Pons (tissue), 1 donor: ENCODE results near the gene SH2D3C.

Experiments
- DNase-seq: peaks from one replicate; pipeline ENCODE4 v3.0.0-alpha.2; 2016; ENCODE audit warnings: low spot score

SH2D3C gene

DNA sequence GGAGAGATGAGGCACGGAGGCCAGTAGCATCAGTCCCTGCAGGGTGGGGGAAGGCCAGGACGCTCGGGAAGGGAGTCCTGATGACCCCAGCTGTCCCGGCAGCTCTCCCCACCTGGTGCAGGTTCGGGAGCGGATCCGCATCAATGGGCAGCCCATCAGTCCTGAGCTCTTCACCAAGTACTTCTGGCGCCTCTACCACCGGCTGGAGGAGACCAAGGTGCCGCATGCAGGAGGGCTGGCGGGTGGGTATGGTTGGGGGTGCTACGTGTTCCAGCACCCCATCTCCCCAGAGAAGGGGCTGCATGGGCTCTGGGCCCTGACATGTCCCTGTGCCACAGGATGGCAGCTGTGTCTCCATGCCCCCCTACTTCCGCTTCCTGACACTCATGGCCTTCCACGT is 28.4 kb upstream of the SH2D3C start:
- no peak for DNase-seq

DNA sequence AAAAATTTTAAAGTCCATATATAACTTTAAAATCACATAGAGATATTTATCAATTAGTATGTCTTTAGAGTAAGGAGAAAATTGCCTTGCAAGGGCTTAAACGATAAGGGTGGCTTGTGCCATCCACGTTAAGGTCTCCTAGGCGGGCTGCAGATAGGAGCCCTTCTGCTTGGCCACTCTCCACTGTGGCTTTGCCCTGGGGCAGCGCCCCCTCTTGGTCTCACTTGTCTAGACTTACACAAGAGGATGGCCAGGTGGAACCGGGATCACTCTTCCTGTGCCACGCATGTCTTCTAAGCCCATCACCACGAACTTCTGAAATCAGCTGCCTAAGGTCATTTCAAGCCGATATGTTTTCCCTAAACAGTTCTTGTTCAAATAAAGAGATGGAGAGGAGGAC is 27.2 kb upstream of the SH2D3C start:
- DNase-seq: no peak

DNA sequence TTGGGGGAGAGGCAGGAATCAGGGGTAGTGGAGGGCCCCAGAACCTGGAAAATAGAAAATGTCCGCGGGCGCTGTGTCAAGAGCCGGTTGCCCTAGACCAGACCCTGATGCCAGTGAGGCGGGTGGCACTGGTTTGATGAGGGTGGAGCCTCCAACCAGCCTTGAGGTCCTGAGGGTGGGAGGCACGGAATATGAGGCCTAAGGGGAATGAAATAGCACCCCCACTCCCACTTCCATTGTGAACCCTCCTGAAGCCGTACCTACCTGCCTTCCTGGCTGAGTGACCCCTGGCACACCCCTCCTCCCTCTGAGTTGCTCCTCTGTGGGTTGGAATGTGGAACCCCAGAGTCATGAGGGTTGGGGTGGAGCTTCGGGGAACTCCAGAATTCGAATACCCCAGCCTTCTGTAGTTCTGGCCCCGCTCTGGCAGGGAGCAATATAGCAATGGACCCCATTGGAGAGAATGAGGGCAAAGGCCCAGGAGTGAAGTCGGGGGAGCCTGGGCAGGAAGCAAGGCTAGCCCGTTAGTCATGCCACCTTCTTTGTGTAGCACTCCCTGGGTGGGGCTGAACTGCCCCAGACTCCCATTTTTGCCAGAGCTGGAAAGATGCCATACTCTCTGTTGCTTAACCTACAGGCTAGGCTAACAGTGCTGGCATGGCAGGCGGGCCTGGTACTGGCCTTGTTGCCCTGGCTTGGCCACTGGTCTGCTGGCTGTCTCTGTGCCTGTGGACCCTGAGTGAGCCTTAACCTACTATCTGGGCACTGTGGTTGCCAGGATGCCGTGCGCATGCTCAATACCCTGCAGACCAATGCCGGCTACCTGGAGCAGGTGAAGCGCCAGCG is 25.3 kb upstream of the SH2D3C start:
- DNase-seq: no peak

DNA sequence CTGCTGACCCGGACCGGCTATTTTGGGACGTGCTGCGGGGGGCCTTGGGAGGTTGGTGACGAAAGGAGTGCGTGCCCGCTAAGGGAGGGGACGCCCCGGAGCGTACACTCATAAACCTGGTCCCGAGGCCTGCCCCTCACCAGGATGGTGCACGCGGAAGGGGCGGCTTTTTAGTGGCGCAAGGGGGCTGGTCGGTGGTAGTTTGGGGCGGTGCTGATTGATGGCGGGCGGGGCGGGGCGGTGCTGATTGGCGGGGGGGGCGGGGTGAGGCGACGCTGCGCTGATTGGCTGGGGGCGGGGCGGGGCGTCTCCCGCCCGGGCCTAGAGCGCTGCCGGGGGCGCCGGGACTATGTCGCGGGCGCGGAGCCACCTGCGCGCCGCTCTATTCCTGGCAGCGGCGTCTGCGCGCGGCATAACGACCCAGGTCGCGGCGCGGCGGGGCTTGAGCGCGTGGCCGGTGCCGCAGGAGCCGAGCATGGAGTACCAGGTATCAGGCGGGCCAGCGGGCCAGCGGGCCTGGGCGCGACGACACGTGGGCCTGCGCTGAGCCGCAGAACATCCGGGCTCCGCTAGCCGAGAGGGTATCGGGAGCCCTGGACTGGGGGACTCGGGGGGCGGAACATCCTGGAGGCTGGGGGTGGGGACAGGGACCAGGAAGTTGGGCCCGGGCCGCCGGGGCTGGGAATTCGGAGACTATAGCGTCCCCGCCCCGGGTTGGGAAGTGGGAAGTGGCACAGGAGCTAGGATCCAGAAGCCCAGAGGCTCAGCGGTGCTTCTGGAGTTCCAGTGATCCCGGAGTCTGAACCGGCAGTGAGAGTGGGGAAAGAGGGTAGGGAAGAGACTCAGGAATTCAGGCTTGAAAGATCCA is 24.3 kb upstream of the SH2D3C start, which contains the start of gene FPGS:
Gene FPGS, plus strand, starts transcription at position 307 of the 868 bp plus-strand sequence. Its CDS starts 43 bp downstream, at position 350.
- peak; percentile 74 for DNase-seq

DNA sequence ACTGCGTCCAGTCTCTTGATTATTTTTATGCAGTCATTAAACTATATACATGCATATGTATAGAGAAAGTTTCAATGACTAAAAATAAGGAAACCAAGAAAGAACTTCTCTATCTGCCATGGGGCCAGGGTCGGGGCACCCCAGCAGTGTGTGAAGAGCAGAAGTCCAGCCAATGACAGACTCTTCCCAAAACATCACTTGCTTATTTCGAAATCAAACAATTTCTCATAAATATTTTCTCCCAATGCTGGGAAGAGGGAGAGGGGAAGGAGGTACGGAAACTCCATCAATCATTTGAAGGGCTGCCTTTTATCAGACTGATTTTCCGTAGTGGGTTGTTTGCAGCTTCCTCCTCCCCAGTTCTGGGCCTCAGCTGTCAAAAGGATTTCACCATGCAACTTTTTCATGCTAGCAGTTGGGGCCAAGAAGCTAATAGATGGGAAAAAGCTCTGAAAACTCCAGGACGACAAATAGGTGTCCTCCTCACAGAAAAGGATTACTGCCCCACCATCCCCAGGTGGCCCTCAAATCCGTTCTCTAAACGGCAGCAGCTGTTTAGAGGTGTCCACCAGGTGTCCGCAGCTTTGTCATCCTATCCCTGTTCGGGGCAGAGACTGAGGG is 23.6 kb upstream of the SH2D3C start:
- peak; percentile 46 for DNase-seq

DNA sequence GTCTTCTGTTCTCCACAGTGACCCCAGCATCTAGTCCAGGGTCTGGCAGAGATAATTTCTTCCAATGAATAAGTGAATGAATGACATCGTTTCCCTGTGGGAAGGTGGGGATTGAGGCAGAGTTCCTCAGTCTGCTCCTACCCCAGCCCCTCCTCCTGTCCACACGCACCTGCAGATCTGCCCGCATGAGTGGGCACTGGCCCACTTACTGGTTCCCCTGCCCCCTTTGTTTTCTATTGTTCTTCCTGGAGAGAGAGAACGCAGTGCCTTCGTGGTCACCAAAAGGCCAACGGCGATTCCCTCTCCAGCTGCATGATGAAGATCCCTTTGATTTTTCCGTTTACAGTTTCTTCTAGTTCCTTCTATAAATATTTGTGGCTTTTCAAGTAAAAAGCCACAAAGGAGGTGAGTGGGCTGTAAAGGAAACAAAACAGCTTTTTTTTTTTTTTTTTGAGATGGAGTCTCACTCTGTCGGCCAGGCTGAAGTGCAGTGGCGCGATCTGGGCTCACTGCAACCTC is 18.4 kb upstream of the SH2D3C start:
- no peak for DNase-seq

DNA sequence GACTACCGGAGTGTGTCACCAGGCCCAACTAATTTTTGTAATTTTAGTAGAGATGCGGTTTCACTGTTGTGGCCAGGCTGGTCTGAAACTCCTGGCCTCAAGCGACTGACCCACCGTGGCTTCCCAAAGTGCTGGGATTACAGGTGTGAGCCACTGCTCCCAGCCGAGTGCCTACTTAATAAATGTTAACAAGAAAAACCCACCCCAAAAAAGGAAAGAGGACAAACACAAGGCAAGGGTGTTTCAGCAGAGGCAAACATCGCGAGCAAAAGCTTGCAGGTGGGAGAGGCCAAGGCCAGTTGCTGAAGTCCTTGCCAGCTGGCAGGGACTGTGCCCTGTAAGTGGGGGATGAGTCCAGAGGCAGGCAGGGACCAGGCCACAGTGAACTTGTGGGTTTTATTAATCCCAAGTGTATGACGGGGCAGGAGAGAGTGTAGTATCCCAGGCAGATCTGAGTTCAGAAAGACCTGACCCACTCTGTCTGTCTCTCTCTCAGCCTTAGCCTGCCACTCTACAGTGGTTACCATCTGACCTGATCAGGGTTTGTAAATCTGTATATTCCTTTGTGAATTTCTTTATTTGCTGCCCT is 17.9 kb upstream of the SH2D3C start:
- DNase-seq: no peak

DNA sequence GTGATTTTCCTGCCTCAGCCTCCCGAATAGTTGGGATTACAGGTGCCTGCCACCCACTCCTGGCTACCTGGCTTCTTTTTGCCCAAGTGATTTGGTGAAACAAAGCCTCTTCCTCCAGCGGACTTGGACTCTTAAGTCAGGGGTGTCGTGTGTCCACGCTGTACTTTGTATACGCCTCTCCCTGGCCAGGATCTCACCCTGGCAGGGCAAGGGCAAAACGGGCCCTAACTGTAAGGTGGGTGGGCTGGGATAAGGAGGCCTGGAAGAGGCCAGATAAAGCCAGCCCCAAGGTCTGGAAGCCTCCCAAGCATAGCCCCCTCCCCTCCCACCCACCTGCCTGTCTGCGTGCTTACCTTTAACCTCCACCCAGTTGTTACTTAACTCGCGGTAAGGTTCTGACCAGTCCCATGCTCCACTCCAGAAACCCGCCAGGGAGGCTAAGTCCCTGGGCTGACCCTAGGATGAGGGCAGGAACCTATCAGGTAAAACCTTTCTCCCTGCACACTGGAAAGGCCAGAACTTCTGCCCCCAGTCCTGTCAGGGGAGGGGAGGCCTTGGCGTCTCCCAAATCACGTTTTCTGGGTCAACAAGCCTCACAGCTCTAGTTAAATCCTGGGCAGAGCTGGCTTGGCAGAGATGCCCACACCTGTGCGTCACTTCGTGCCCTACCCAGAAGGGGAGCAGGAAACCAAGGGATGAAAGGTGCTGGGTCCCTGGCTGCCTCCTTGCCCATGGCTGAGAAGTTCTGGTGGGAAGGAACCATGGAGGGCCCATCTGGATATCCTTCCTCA is 15.7 kb upstream of the SH2D3C start:
- no peak for DNase-seq

DNA sequence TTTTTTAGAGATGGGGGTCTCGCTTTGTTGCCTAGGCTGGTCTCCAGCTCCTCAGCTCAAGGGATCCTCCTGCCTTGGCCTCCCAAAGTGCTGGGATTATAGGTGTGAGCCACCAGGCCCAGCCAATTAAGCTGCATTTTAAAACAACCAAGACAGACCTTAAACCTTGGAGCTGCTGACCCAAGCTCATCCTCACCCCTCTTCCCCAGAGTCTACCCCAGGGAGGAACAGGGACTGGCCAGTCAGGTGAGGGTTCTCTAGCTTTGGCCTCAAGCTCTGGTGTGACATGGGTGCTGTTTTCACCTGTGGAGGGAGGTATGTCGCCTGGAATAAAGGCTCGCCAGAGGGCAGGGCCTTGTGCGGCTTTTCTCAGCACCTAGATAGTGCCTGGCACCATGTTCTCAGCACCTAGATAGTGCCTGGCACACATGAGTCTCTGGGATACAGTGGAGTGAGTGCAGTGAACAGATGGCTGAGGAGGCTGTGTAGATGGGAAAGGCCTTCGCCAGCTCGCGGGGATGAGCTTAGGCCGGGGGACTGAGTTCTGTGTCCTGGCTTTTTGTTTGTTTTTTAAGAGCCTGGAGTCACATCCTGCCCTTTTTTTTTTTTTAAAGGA is 14.7 kb upstream of the SH2D3C start:
- DNase-seq: no peak

DNA sequence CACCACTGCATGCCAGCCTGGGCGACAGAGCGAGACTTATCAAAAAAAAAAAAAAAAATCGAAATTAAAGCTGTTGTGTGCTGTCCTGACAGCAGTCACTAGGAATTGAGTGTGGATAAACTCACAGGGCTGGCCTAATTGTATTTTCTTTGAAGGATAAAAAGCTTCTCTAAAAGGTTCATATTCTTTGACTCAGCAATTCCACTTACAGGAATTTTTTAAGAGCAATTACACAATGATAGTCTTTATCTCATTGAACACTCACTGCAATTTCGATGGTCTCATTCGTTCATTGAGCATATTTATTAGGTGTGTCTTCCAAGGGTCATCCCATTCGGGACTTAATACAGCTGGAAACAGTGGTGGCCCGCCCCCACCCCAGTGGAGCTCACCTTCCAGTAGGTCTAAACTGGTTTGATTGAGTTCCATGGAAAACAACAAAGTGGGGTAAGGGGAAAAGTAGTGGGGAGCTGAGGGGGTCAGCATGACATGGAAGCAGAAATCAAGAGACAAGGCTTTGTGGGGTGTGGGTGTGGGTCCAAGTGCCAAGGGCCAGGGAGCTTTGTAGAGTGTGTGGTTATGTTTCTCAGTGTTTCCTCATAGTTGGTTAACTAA is 14.1 kb upstream of the SH2D3C start:
- DNase-seq: no peak

DNA sequence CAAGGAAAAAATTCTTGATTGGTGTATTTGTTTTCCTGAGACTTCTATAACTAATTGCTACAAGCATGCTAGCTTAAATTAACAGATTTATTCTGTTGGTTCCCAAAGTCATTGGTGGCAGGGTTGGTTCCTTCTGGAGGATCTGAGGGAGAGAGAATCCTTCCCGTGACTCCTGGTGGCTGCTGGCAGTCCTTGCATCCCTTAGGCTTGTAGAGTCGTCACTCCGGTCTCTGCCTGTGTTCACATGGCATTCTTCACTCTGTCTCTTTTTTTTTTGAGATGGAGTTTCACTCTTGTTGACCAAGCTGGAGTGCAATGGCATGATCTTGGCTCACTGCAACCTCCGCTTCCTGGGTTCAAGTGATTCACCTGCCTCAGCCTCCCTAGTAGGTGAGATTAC is 12.6 kb upstream of the SH2D3C start:
- no peak for DNase-seq

DNA sequence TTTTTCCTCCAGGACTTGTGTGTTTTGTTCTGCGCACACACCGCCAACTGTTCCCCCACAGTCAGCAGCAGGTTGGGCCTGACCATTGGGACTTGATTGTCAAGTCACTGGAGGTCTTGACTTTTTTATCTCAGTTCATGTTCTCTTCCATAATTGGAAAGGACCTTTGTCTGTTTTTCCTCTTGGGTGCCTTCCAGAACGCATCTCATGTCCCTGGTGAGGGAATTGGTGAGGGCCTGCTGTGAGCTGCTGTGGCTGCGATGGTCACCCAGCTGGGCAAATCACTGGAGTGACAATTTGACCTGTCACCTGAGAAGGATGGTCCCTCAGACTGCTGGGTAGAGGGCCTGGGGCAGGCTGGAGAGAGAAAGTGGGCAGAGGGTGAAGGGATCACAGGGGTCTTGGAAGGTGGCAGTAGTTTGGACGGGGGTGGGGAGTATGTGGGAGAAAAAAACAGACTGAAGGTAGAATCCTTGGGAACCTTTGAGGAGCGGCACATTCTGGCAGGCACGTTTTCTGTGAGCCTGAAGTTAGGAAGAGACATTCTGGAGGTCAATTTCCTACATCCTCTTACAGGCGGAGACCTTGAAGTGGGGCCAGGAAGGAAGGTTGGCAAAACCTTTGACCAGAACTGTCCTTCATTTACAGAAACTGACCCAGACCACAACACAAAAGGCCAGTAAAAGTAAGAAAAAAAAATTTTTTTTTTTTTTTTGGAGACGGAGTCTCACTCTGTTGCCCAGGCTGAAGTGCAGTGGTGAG is 11.8 kb upstream of the SH2D3C start:
- DNase-seq: no peak

DNA sequence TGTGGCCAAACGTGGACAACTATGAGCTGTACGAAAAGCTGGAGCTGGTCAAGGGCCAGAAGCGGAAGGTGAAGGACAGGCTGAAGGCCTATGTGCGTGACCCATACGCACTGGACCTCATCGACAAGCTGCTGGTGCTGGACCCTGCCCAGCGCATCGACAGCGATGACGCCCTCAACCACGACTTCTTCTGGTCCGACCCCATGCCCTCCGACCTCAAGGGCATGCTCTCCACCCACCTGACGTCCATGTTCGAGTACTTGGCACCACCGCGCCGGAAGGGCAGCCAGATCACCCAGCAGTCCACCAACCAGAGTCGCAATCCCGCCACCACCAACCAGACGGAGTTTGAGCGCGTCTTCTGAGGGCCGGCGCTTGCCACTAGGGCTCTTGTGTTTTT is 10.7 kb upstream of the SH2D3C start:
- DNase-seq: no peak

DNA sequence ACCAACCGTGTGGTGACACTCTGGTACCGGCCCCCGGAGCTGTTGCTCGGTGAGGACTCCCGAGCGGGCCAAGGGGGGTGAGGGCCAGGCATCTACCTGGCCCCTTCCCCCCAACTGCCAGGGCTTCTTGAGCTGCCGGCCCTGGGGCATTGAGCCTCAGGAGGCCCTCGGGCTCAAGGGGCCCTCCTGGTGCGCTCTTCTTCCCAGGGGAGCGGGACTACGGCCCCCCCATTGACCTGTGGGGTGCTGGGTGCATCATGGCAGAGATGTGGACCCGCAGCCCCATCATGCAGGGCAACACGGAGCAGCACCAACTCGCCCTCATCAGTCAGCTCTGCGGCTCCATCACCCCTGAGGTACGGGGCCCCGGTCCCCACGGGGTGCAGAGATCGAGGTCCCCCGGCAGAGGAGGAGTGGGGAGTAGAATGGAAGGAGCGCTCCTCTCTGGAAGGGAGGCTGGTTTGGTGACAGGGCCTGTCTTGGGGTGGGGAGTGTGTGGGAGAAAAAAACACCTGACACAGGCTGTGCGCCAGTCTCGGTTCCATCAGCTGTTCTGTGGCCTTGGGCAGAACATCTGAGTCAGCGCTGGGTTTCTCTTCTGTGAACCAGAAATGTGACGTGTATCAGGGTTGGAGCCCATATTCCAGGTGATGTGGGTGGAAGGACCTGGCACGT is 10.0 kb upstream of the SH2D3C start:
- DNase-seq: no peak

DNA sequence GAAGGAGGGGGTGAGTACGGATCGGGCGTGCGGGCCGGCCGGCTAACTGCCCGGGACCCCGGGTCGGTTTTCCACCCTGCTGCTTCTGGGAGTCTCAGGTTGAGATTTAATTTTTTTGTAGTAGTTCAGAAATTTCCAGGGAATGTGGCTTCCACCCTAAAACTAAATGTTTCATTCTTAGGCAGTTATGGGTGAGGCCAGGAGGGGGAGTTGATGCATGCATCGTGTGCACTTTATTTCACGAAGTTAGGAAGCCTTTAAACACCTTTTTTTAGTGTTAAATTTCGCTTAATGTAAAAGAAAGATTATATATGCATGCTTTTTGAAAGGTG is 8.3 kb upstream of the SH2D3C start:
- DNase-seq: no peak

DNA sequence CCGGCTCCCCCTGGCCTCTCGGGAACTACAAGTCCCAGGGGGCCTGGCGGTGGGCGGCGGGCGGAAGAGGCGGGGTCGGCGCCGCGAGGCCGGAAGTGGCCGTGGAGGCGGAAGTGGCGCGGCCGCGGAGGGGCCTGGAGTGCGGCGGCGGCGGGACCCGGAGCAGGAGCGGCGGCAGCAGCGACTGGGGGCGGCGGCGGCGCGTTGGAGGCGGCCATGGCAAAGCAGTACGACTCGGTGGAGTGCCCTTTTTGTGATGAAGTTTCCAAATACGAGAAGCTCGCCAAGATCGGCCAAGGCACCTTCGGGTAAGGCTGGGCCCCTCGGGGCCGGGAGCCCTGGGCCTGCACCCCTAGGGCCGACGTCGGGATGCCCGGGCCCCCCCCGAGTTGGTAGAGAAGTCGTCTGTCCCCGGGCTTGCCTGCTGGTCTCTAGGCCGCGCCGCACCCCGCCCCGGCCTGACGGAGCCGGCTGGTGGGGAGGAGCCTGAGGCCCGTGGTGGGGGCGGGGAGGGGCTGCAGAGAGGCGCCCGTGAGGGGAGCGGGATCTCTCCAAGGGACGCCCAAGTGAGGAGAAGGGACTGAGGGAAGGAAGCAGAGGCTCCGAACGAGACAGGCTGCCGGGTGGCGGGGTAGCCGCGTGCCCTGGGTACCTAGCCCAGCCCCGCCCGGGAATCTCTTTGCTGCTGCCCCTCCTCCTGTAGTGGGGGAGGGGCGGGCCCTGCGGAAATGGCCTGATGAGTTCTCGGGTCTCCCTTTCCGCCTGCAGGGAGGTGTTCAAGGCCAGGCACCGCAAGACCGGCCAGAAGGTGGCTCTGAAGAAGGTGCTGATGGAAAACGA is 7.7 kb upstream of the SH2D3C start, which contains the start of gene CDK9:
Gene CDK9, plus strand, starts transcription at position 102 of the 840 bp plus-strand sequence. Its CDS starts 115 bp downstream, at position 217.
- peak; percentile 77 for DNase-seq

DNA sequence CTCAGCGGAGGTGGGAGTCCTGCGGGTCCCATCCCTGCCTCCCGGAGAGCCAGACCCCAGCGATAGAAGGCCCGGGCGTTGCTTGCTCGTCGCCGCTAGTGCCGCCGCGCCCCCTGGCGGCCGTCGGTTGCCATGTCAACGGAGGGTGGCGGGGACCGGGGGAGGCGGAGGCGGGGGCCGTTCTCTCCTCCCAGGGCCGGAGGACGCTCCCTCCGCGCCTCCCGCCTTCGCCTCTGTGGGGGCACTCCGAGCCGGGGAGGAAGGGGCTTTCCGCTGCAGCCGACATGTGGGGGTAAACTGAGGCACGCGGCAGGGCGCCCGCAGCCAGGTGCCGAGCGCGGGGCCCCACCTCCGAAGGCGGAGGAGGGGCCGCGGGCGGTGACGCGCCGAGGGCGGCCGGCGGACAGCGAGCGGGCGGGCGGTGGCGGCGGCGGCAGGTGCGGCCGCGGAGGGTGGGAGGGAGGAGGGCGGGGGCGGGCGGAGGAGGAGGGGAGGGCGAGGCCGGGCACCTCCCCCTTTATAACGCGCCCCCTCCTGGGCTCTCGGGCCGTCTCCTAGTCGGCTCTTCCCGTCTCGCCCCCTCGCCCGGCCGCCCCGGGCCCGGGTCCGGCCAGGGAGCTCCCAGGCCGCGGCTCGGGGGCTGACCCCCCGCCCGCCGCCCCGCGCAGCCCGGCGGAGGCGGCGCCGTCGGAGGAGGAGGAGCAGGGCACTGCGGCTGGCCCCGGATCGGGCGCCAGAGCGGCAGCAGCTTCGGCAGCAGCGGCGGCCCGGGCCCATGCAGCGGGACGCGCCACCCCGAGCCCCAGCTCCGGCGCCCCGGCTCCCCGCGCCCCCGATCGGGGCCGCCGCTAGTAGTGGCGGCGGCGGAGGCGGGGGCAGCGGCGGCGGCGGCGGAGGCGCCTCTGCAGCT is 6.8 kb upstream of the SH2D3C start:
- DNase-seq: peak; percentile 66
